Measurements from ENCODE around the gene DUSP10.

Gene DUSP10

DNA sequence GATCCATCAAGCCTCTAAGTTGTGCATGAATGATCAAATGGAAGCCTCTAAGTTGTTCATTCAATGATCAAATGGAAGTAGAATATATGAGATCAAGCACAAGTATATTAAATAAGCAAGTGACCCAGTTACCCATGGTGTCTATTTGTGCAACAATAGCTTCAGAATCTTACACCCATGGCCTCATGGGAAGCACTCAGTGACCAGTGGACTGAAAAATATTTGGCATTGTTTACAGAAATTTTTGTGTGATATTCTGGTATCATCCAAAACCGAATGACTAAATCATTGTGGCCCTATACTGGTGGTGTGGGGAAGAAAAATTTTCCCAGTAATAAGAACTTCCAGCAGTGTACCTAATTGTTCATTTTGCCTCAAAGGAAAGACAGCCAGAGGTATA lies 46.6 kb downstream of the DUSP10 start:
- TF ChIP-seq, protein P1, sequence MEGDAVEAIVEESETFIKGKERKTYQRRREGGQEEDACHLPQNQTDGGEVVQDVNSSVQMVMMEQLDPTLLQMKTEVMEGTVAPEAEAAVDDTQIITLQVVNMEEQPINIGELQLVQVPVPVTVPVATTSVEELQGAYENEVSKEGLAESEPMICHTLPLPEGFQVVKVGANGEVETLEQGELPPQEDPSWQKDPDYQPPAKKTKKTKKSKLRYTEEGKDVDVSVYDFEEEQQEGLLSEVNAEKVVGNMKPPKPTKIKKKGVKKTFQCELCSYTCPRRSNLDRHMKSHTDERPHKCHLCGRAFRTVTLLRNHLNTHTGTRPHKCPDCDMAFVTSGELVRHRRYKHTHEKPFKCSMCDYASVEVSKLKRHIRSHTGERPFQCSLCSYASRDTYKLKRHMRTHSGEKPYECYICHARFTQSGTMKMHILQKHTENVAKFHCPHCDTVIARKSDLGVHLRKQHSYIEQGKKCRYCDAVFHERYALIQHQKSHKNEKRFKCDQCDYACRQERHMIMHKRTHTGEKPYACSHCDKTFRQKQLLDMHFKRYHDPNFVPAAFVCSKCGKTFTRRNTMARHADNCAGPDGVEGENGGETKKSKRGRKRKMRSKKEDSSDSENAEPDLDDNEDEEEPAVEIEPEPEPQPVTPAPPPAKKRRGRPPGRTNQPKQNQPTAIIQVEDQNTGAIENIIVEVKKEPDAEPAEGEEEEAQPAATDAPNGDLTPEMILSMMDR (IDR thresholded peaks at IDR 0.05; ENCODE audit: low read depth, low read length) = no peak
- in situ Hi-C loops (cut with HindIII; ENCODE audit: low sequenced_read_pairs) = no loop called here
- DNase-seq (ENCODE audit: low read depth, low spot score) = no peak
- H3K4me3 ChIP-seq (ENCODE audit: low read depth, low read length) = no peak overlapping the region

DNA sequence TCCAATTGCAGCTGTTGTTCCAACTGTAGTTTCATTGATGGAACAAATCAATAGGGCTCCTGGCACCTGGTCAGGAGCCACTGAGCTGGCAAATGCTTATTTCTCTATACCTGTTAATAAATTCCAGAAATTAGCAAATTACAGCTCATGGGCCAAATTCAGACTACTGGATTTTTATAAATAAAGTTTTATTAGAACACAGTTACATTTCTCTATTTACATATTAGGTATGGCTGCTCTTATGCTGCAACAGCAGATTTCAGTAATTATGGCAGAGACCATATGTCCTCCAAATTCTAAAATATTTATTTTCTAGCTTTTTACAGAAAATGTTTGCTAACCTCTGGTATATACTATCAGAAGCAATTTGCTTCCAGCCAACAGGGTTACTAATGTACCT lies 47.8 kb downstream of the DUSP10 start:
- TF ChIP-seq, protein P1 (IDR thresholded peaks at IDR 0.05; ENCODE audit: low read depth, low read length) = no peak
- no peak overlapping the region for H3K4me3 ChIP-seq (ENCODE audit: low read depth, low read length)
- in situ Hi-C loops (cut with HindIII; ENCODE audit: low sequenced_read_pairs) = no loop called here
- DNase-seq (ENCODE audit: low read depth, low spot score) = no peak

DNA sequence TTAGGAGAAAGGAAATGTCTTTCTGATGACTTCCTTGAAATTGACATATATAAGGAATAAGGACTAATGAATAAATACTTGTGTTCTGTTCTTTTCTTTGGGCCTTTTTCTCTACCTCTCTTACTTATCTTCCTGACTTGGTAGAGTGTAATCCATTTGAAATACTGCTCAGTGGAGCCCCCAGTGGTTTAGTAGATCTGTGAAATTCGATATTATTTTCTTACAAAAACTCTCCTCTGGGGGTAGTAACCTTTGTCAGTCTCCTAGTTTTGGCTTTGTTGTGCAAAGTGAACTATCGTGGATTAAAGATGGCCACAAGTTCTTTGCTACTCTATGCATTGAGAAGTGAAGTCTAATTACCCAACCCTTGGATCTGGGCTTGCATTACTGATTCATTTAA lies 48.8 kb downstream of the DUSP10 start:
- in situ Hi-C loops (cut with HindIII; ENCODE audit: low sequenced_read_pairs) = no loop called here
- no peak overlapping the region for H3K4me3 ChIP-seq (ENCODE audit: low read depth, low read length)
- DNase-seq (ENCODE audit: low read depth, low spot score) = no peak
- TF ChIP-seq, protein P1 (IDR thresholded peaks at IDR 0.05; ENCODE audit: low read depth, low read length) = no peak

DNA sequence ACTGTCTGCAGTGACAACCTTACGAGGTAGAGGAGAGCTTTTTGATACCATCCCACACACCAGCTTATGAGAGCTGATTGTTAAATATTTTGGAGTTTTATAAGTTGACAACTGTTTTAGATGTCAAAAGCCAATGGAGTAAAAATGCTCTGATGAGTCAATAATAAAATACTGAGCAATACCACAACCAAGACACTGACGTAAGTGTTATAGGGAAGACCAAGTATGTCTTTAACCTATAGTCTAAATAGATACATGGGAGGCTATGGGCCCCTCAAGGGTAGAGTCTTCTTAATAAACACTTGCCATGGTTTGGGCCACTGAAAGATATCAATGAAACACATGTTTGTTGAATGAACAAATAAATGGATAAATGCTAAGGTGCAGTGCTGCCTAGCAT lies 49.2 kb downstream of the DUSP10 start:
- H3K4me3 ChIP-seq (ENCODE audit: low read depth, low read length) = no peak overlapping the region
- in situ Hi-C loops (cut with HindIII; ENCODE audit: low sequenced_read_pairs) = no loop called here
- DNase-seq (ENCODE audit: low read depth, low spot score) = no peak
- TF ChIP-seq, protein P1 (IDR thresholded peaks at IDR 0.05; ENCODE audit: low read depth, low read length) = no peak

DNA sequence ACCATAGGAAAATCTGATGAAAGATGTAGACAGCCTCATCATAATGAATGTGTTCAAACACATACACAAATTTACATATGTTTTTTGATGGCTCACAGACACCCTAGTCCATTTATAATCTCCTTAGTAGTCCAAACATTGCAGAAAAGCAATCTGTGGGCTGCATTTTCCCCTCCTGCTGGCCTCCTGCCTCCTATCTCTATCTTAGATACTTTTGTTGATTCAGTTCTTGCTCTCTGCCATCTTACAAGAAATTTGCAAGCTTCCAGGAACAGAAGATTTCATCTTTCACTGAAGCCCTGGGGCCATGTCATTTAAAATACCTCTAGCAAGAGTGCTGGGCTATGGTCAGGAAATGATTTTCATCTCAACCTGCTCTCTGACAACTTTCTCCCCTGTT lies 50.6 kb downstream of the DUSP10 start:
- DNase-seq (ENCODE audit: low read depth, low spot score) = no peak
- in situ Hi-C loops (cut with HindIII; ENCODE audit: low sequenced_read_pairs) = no loop called here
- H3K4me3 ChIP-seq (ENCODE audit: low read depth, low read length) = no peak overlapping the region
- TF ChIP-seq, protein P1 (IDR thresholded peaks at IDR 0.05; ENCODE audit: low read depth, low read length) = no peak

DNA sequence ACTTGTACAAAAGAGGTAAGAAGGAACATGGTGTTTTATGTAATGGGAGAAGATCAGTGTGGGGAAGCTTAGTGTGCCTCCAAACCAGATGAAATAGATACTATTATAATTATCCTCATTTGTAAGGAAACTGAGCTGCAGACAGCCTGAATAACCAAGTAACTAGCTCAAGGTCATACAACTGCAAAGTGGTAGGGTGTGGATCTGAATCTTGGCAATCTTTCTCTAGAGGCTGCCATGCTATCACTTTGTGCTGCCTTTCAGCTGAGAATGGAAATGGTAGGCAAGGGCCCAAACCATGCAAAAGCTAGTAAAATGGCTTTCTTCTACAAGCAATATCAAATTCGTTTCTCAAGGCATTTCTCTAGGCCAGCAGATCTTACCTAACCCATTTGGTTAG lies 51.0 kb downstream of the DUSP10 start:
- no peak overlapping the region for H3K4me3 ChIP-seq (ENCODE audit: low read depth, low read length)
- TF ChIP-seq, protein P1 (IDR thresholded peaks at IDR 0.05; ENCODE audit: low read depth, low read length) = no peak
- no peak for DNase-seq (ENCODE audit: low read depth, low spot score)
- in situ Hi-C loops (cut with HindIII; ENCODE audit: low sequenced_read_pairs) = no loop called here

DNA sequence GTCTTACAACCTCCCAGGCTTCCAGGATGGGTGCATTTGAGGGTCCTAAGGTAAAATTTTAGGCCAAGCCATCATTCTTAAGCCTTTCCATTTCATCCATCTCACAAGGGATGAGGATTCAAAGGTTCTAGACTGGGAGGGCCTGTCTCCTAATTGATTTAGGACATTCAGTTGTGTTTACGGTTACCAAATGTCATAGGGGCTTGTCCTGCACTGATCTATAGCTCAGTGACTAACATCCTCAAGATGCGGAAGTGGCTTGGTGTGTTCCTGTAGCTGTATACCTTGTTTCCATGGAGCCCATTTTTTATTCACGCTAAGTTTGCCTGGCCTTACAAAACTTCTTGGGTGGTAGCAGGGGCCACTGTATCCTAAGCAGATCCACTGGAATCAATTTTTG lies 52.8 kb downstream of the DUSP10 start:
- TF ChIP-seq, protein P1 (IDR thresholded peaks at IDR 0.05; ENCODE audit: low read depth, low read length) = no peak
- no peak overlapping the region for H3K4me3 ChIP-seq (ENCODE audit: low read depth, low read length)
- in situ Hi-C loops (cut with HindIII; ENCODE audit: low sequenced_read_pairs) = no loop called here
- peak; percentile 35 for DNase-seq (ENCODE audit: low read depth, low spot score)

All from astrocyte of the spinal cord (primary cell).